IPS DF 6.9 (cell line): ENCODE results near the gene PIP4K2A.

Experiments
- DNase-seq: peaks from one replicate; pipeline ENCODE4 v3.0.0-alpha.2; 2013; ENCODE audit warnings: low read depth, low spot score
- H3K27ac ChIP-seq: one replicate; pipeline ENCODE4 v1.5.1; 2013; ENCODE audit warnings: low read length, control low read depth
- H3K27me3 ChIP-seq: 2 replicates; pipeline ENCODE4 v1.6.1; 2013; ENCODE audit warnings: mild to moderate bottlenecking, low read length; ENCODE audit not compliant: control insufficient read depth, insufficient read depth
- H3K36me3 ChIP-seq: 2 replicates; pipeline ENCODE4 v1.6.1; 2013; ENCODE audit warnings: low read length; ENCODE audit not compliant: control insufficient read depth, insufficient read depth
- H3K4me1 ChIP-seq: 2 replicates; pipeline ENCODE4 v1.6.1; 2013; ENCODE audit warnings: low read length; ENCODE audit not compliant: control insufficient read depth, insufficient read depth
- H3K4me3 ChIP-seq: 2 replicates; pipeline ENCODE4 v1.5.1; 2013; ENCODE audit warnings: mild to moderate bottlenecking, low read length
- H3K9me3 ChIP-seq: 2 replicates; pipeline ENCODE4 v1.6.1; 2013; ENCODE audit warnings: low read length, inconsistent platforms; ENCODE audit not compliant: control insufficient read depth, insufficient read depth
- WGBS: extraction: QIAGEN DNeasy Blood & Tissue Kit; methylation state at CpG from one replicate; pipeline ENCODE4 v1.1.7; 2013; ENCODE audit warnings: mixed read lengths, missing lambda C conversion rate; ENCODE audit not compliant: insufficient read length, insufficient coverage; 5-methylcytosine and 5-hydroxymethylcytosine counted together

PIP4K2A gene

DNA sequence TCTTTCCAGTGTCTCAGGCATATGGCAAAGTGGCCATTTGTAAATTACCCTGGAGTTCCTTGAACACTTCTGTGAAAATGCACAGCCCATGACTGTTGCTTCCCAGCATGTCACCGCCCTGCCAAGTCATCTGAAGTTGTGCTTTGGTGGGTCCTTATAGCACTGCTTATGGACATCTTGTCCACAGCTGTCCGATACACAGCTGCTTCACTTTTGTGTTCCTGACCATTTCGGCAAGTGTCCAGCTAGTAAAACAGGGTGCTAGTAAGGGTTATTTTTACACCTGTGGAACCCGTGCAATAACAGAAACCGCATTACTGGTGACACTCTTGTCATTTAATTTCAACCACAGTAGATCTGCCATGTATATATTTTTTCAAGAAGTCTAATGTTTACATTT, 29.7 kb downstream of the PIP4K2A start:
- H3K4me3 ChIP-seq, result no peak overlapping the region
- no peak for DNase-seq

DNA sequence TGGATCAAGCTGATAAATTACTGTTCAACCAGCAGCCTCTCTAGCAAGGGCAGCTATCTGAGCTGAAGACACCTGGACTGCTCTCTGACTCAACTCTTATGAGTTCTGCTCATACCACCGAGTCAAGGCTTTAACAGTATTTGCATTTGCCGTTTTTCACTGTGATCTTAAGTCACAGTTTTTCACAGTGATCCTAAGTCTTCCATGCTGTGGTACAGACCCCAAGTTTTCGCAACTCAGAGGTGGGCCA, 31.3 kb downstream of the PIP4K2A start:
- no CpG with 5 or more reads among the region's 3 CpGs for WGBS
- no peaks in the 10 kb centered on the region; the same call in 1 of the 2 replicates for H3K9me3 ChIP-seq
- peaks cover 7% of the 10 kb centered on the region; the same call in 1 of the 2 replicates for H3K4me1 ChIP-seq
- no peak overlapping the region for H3K4me3 ChIP-seq
- H3K36me3 ChIP-seq, result no peaks in the 10 kb centered on the region
- H3K27ac ChIP-seq, result no peak overlapping the region
- no peak for DNase-seq
- no peaks in the 10 kb centered on the region for H3K27me3 ChIP-seq

More for the DNA sequence above, 29.7 kb downstream of the PIP4K2A start:
- WGBS, result no CpG with 5 or more reads among the region's 5 CpGs
- H3K27me3 ChIP-seq, result no peaks in the 10 kb centered on the region
- no peaks in the 10 kb centered on the region; the same call in 1 of the 2 replicates for H3K9me3 ChIP-seq
- no peak overlapping the region for H3K27ac ChIP-seq
- H3K4me1 ChIP-seq, result peaks cover 7% of the 10 kb centered on the region; the same call in 1 of the 2 replicates
- no peaks in the 10 kb centered on the region for H3K36me3 ChIP-seq

DNA sequence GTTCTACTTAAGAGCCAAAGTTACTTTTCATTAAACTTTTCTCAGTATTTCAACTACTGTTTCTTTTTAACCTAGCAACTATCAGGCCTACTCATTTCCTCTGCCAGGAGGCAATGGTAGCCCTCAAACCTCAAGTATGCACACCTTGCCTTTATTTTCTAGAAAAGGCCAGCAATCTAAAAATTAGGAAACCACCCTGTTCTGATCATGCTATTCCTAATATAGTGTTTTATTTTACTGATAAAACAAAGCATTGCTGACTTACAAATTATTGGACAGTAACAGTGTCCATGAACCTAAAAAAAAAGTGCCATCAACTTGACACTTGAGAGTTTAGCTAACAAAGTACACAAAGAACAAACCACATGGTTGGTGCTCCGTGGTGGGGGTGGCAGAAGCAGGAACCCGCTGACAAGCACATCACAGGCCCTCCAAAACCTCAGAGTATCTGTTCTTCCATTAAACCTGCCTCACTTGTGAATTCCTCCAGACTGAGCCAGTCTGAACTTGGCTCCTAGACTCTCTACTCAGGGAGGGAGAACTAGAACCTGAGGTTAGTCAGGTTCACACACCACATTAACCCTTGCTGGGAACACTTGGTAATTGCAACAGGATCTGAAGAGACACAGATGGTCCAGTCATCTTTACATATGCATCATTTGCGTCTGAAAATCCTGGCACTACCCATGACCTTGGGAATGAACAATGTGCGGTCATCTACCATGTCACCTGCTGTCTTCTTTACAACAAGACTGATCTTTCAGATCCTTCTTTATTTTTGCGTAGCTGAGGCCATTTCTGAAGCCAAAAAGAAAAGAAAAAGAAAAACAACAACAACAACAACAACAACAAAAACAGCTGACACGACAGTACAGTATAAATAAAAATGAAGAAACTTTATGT, 31.9 kb downstream of the PIP4K2A start:
- no peak overlapping the region for H3K4me3 ChIP-seq
- no peak for DNase-seq

DNA sequence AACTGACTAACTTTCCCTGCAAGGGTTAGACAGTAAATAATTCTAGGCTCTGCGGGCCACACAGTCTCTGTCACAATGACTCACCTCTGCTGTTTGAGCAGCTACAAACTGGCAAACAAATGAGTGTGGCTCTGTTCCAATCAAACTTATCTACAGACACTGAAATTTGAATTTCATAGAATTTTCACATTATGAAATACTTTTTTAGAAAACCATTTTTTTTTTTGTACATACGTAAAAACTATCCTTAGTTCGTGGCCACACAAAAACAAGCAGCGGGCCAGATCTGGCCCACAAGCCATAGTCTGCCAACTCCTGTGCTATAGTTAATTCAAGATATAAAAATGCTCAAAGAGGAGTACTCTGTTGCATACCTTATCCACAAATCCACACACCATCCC, 32.6 kb downstream of the PIP4K2A start:
- no peak overlapping the region for H3K4me3 ChIP-seq
- peaks cover 8% of the 10 kb centered on the region; the same call in 1 of the 2 replicates for H3K4me1 ChIP-seq
- no peak overlapping the region for H3K27ac ChIP-seq
- no peak for DNase-seq
- H3K27me3 ChIP-seq, result no peaks in the 10 kb centered on the region
- no peaks in the 10 kb centered on the region; the same call in 1 of the 2 replicates for H3K9me3 ChIP-seq
- no CpG with 5 or more reads among the region's 4 CpGs for WGBS
- H3K36me3 ChIP-seq, result no peaks in the 10 kb centered on the region

More for the DNA sequence above, 31.9 kb downstream of the PIP4K2A start:
- no peaks in the 10 kb centered on the region; the same call in 1 of the 2 replicates for H3K9me3 ChIP-seq
- no CpG with 5 or more reads among the region's 6 CpGs for WGBS
- no peak overlapping the region for H3K27ac ChIP-seq
- H3K4me1 ChIP-seq, result peaks cover 7% of the 10 kb centered on the region; the same call in 1 of the 2 replicates
- H3K36me3 ChIP-seq, result no peaks in the 10 kb centered on the region
- H3K27me3 ChIP-seq, result no peaks in the 10 kb centered on the region

DNA sequence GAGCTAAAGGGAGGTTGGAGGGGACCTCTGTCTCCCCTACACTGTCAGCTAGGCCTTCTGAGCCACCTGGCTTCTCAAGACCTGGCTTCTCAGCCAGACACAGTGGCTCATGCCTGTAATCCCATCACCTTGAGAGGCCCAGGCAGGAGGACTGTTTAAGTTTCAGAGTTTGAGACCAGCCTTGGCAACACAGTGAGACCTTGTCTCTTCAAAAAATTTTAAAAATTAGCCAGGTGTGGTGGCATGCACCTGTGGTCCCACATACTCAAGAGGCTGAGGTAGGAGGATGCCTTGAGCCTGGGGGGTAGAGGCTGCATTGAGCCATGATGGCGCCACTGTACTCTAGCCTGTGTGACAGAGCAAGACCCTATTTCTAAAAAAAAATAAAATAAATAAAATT, 33.1 kb downstream of the PIP4K2A start:
- Histone ChIP-seq H3K27me3 (no peaks in the 10 kb centered on the region), H3K4me3 (no peak overlapping the region), H3K27ac (no peak overlapping the region), H3K9me3 (no peaks in the 10 kb centered on the region; the same call in 1 of the 2 replicates), H3K36me3 (no peaks in the 10 kb centered on the region), H3K4me1 (peaks cover 8% of the 10 kb centered on the region; the same call in 1 of the 2 replicates)
- WGBS, result no CpG with 5 or more reads among the region's 1 CpG
- DNase-seq, result no peak

DNA sequence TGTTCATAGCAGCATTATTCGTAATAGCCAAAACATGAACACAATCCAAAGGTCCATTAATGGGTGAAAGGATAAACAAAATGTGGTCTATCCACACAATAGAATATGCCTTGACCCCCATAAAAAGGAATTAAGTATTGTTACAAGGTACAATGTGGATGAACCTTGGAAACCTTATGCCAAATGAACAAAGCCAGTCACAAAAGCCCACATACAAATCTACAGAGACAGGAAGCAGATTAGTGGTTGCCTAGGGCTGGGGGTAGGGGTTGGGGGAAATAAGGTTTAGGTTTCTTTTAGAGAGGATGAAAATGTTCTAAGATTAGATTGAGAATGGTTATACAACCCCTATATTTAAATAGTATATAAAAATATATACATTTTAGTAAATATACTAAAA, 34.8 kb downstream of the PIP4K2A start:
- Histone ChIP-seq H3K9me3 (no peaks in the 10 kb centered on the region), H3K27me3 (no peaks in the 10 kb centered on the region), H3K27ac (no peak overlapping the region), H3K36me3 (no peaks in the 10 kb centered on the region), H3K4me1 (peaks cover 8% of the 10 kb centered on the region; the same call in 1 of the 2 replicates), H3K4me3 (no peak overlapping the region)
- DNase-seq, result no peak
- whole genome bisulfite sequencing, result no CpG with 5 or more reads among the region's 1 CpG

DNA sequence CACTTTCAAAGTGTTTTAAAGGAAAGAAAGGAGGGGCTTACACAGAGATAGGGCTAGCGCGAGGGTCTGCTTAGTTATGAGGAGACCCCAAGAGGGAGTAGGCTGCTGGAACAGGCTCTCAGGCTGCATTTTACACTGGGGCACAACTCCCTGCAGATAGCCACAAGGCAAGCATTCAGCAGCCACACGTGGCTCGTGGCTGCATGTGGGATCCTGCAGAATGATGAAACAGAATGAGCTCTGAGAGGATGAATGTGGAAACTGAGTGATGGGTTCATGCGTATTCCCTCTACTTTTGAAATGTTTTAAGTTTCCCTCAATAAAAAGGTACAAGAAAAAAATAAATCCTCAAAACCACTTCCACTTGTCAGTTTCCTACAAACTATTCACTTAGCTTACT, 37.0 kb downstream of the PIP4K2A start:
- 0 out of 2 replicates have a peak, but pooled peaks cover 3% of the 10 kb centered on the region for H3K4me1 ChIP-seq
- H3K27me3 ChIP-seq, result no peaks in the 10 kb centered on the region
- no peaks in the 10 kb centered on the region for H3K9me3 ChIP-seq
- no peak for DNase-seq
- WGBS, result no CpG with 5 or more reads among the region's 5 CpGs
- H3K4me3 ChIP-seq, result no peak overlapping the region
- H3K36me3 ChIP-seq, result no peaks in the 10 kb centered on the region
- no peak overlapping the region for H3K27ac ChIP-seq

DNA sequence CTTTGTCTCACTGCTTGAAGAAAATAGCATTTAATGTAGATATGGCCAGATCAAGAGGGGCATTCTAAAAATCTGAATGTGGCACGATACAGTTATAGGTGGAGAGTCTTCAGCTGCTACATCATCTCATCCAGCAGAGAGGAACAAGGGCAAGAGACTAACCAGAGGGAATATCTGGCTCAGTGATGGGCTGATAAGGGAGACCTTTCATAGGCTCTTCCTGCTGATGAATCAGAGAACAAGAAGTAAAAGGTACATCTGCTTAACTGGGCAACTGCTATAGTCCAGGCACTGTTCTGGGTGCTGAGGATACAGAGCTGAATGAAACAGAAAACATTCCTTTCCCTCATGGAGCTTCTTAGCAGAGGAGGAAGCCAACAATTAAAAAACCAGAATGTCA, 37.9 kb downstream of the PIP4K2A start:
- H3K36me3 ChIP-seq, result no peaks in the 10 kb centered on the region
- 0 out of 2 replicates have a peak, but pooled peaks cover 3% of the 10 kb centered on the region for H3K4me1 ChIP-seq
- no peaks in the 10 kb centered on the region for H3K9me3 ChIP-seq
- H3K27me3 ChIP-seq, result no peaks in the 10 kb centered on the region
- H3K4me3 ChIP-seq, result no peak overlapping the region
- WGBS, result no CpG with 5 or more reads among the region's 1 CpG
- DNase-seq, result no peak
- H3K27ac ChIP-seq, result no peak overlapping the region

DNA sequence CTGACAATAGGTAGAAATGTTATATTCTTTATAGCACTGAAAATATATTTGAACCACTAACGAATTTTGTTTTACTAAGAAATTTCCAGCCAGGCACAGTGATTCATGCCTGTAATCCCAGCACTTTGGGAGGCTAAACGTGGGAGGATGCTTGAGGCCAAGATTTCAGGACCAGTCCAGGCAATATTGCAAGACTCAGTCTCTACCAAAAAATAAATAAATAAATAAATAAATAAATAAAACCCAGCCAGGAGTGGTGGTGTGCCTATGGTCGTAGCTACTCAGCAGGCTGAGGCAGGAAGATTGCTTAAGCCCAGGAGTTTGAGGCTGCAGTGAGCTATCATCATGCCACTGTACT, 39.8 kb downstream of the PIP4K2A start:
- H3K4me3 ChIP-seq, result no peak overlapping the region
- no CpG with 5 or more reads among the region's 3 CpGs for WGBS
- H3K9me3 ChIP-seq, result no peaks in the 10 kb centered on the region
- peaks cover 1% of the 10 kb centered on the region; the same call in 1 of the 2 replicates for H3K4me1 ChIP-seq
- H3K27me3 ChIP-seq, result no peaks in the 10 kb centered on the region
- no peaks in the 10 kb centered on the region for H3K36me3 ChIP-seq
- H3K27ac ChIP-seq, result no peak overlapping the region
- no peak for DNase-seq

DNA sequence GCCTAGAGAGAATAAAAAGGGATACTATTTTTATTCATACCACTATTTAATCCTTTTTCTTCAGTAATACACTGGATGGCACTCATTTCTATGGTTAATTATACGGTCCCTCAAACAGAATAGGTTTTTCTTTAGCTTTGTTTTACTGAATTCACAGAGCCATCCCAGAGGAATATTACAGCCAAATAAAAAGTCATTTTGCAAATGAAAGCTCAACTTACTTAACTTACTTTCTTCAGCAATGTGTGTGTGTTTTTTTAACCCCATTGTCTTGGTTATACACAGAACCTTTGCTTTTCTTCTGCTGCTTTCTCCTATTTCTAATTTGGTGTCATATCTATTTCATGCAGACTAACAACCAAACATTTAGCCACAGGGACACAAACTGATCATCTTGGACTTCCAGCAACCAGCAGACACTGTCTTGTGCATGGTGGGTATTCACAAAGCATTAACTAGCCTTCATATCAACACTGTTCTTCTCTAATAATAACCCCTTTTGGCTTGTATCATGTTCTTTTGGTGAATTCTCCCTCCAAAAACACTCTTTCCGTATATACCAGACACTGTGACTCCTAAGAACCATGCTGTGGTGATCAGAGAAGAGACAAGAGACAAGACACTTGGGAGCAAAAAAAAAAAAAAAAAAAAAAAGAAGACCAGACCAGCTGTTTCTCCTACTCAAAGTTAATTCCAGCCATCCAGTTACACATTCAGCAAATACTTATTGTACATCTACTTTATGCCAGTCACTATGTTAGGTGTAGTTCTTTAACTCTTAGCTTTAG, 40.4 kb downstream of the PIP4K2A start:
- no CpG with 5 or more reads among the region's 2 CpGs for WGBS
- H3K9me3 ChIP-seq, result no peaks in the 10 kb centered on the region
- H3K27ac ChIP-seq, result no peak overlapping the region
- H3K36me3 ChIP-seq, result no peaks in the 10 kb centered on the region
- peaks cover 3% of the 10 kb centered on the region; the same call in 1 of the 2 replicates for H3K4me1 ChIP-seq
- H3K4me3 ChIP-seq, result no peak overlapping the region
- DNase-seq, result no peak
- no peaks in the 10 kb centered on the region for H3K27me3 ChIP-seq
